GM12878 (cell line): ENCODE data around the gene CFI. TPM values are rescaled to one million over a fixed set of nuclear protein-coding genes. Genes with fewer than 3 reads are reported as not detected.

Experiments
- ATF2 ChIP-seq: IDR thresholded peaks from 2 replicates; pipeline ENCODE4 v1.6.1; 2012; ENCODE audit warnings: low read length, inconsistent platforms
- CBX5 ChIP-seq: sonication (generic); IDR thresholded peaks from 2 replicates; pipeline ENCODE4 v1.6.1; 2016; ENCODE audit warnings: low read depth, moderate library complexity, mild to moderate bottlenecking, inconsistent platforms
- E4F1 ChIP-seq: fragments of 450-650 bp; IDR thresholded peaks from 2 replicates; pipeline ENCODE4 v1.6.1; 2018; ENCODE audit warnings: borderline replicate concordance, mild to moderate bottlenecking; ENCODE audit not compliant: partially characterized antibody
- GATAD2B ChIP-seq: fragments of 450-650 bp; conservative IDR thresholded peaks from 2 replicates; pipeline ENCODE4 v1.6.1; 2017; ENCODE audit warnings: low read depth, mild to moderate bottlenecking, moderate library complexity
- HDAC2 ChIP-seq: fragments of 200-600 bp; sonication (generic); IDR thresholded peaks from 2 replicates; pipeline ENCODE4 v1.6.1; 2017
- MXI1 ChIP-seq: fragments of 150-350 bp; IDR thresholded peaks from 2 replicates; pipeline ENCODE4 v1.6.1; 2011; ENCODE audit warnings: low read depth, mild to moderate bottlenecking, inconsistent platforms, low read length, improper control_type of control experiment
- NFYA ChIP-seq: IDR thresholded peaks from 2 replicates; pipeline ENCODE4 v1.6.1; 2011; ENCODE audit warnings: low read depth, mild to moderate bottlenecking, low read length, improper control_type of control experiment, borderline replicate concordance
- SIX5 ChIP-seq: IDR thresholded peaks from 2 replicates; pipeline ENCODE4 v1.6.1; 2011; ENCODE audit warnings: mild to moderate bottlenecking, low read depth, low read length, moderate library complexity; ENCODE audit not compliant: severe bottlenecking
- SUPT20H ChIP-seq: IDR thresholded peaks from 2 replicates; pipeline ENCODE4 v1.6.1; 2011; ENCODE audit warnings: low read depth, mild to moderate bottlenecking, low read length, moderate library complexity, borderline replicate concordance; ENCODE audit not compliant: control insufficient read depth
- TCF7 ChIP-seq: IDR thresholded peaks from 2 replicates; pipeline ENCODE4 v1.6.1; 2014; ENCODE audit warnings: antibody characterized with exemption, borderline replicate concordance
- YBX1 ChIP-seq: fragments of 450-650 bp; IDR thresholded peaks from 2 replicates; pipeline ENCODE4 v1.6.1; 2016; ENCODE audit warnings: antibody characterized with exemption
- ZBTB11 ChIP-seq: fragments of 450-650 bp; formaldehyde crosslinking; IDR thresholded peaks from 2 replicates; pipeline ENCODE4 v1.5.0; 2022; ENCODE audit warnings: mild to moderate bottlenecking, missing genetic modification characterization
- ZBTB40 ChIP-seq: fragments of 450-650 bp; IDR thresholded peaks from 2 replicates; pipeline ENCODE4 v1.6.1; 2016; ENCODE audit warnings: mild to moderate bottlenecking, moderate library complexity, borderline replicate concordance
- polyA plus RNA-seq, 11 experiments: library from polyadenylated mRNA; depleted of rRNA in 4 of 11; unstranded in 6 of 11; stranded (reverse) in 5 of 11; fragments of >200 nt; fragmentation: Nextera tagmentation in 4 of 11; fragmentation: Illumina TruSeq in 1 of 11; extraction: Ambion mirVana in 4 of 11; extraction: Trizol in 1 of 11; gene quantifications; 1 replicate in 1 of 11; 2 replicates in 10 of 11; pipeline versions ENCODE4 v1.2.1 to v1.2.3, GENCODE V29; 2011 to 2016; ENCODE audit warnings: inconsistent platforms in 2 of 11, missing spikeins in 2 of 11, low read depth in 1 of 11
- total RNA-seq, 4 experiments: library from RNA; depleted of rRNA in 3 of 4; stranded (reverse); fragments of >200 nt in 3 of 4; fragmentation: Illumina TruSeq in 1 of 4; extraction: Trizol in 1 of 4; gene quantifications; 2 replicates each; pipeline versions ENCODE4 v1.2.1 to v1.2.3, GENCODE V29; 2013 to 2021

The CFI gene
- total and polyA plus RNA-seq, 10 of the 15 experiments (the other 5 are each of a cell fraction or from before 2014, with no cell fraction given), result 0.15 to 0.28 TPM; not detected in 8

- TF ChIP-seq SUPT20H, result no peak
- peak; percentile 89 for TF ChIP-seq E4F1
- peak; percentile 99 for TF ChIP-seq MXI1
- peak; percentile 29; the same call in 1 of the 2 replicates for TF ChIP-seq ATF2
- no peak for TF ChIP-seq HDAC2
- TF ChIP-seq YBX1, result no peak
- TF ChIP-seq CBX5, result no peak
- peak; percentile 93 for TF ChIP-seq ZBTB40
- no peak for TF ChIP-seq NFYA
- no peak for TF ChIP-seq TCF7
- TF ChIP-seq ZBTB11 (CRISPR knock-in tag), result no peak
- TF ChIP-seq SIX5, result peak; percentile 39
- no peak; the same call in 1 of the 2 replicates for TF ChIP-seq GATAD2B
Observed at GRCh38 chr4:109815151-109816081, 13.6 kb upstream of the CFI start, which contains the start of gene GAR1 (continued).
